Measurements from ENCODE around the gene CD40. TPM values are rescaled to one million over a fixed set of nuclear protein-coding genes. Genes with fewer than 3 reads are reported as not detected.

Gene CD40
- total and polyA plus RNA-seq, 2 of the 8 experiments (the other 6 are each of a cell fraction or from before 2014, with no cell fraction given): 14.5 to 18.8 TPM

DNA sequence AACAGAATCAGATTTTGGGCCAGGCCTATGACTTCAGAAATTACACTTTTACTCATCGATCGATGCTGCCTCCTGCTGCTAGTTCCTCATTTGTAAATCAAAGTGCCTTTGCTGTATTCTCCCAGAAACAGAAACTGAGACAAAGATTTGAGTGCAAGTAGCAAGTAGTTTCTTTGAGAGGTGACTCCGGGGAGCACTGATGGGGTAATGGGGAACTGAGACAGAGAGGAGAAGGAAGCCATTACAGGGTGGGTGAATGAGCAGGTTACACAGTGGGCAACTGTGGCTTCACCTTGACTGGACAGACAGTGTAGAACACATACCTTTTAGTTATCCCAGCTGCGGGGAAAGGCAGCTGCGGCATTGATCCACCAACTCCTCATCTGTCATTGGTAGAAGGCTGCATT, 9.7 kb upstream of the CD40 start (continued):
- TF ChIP-seq, protein P1, sequence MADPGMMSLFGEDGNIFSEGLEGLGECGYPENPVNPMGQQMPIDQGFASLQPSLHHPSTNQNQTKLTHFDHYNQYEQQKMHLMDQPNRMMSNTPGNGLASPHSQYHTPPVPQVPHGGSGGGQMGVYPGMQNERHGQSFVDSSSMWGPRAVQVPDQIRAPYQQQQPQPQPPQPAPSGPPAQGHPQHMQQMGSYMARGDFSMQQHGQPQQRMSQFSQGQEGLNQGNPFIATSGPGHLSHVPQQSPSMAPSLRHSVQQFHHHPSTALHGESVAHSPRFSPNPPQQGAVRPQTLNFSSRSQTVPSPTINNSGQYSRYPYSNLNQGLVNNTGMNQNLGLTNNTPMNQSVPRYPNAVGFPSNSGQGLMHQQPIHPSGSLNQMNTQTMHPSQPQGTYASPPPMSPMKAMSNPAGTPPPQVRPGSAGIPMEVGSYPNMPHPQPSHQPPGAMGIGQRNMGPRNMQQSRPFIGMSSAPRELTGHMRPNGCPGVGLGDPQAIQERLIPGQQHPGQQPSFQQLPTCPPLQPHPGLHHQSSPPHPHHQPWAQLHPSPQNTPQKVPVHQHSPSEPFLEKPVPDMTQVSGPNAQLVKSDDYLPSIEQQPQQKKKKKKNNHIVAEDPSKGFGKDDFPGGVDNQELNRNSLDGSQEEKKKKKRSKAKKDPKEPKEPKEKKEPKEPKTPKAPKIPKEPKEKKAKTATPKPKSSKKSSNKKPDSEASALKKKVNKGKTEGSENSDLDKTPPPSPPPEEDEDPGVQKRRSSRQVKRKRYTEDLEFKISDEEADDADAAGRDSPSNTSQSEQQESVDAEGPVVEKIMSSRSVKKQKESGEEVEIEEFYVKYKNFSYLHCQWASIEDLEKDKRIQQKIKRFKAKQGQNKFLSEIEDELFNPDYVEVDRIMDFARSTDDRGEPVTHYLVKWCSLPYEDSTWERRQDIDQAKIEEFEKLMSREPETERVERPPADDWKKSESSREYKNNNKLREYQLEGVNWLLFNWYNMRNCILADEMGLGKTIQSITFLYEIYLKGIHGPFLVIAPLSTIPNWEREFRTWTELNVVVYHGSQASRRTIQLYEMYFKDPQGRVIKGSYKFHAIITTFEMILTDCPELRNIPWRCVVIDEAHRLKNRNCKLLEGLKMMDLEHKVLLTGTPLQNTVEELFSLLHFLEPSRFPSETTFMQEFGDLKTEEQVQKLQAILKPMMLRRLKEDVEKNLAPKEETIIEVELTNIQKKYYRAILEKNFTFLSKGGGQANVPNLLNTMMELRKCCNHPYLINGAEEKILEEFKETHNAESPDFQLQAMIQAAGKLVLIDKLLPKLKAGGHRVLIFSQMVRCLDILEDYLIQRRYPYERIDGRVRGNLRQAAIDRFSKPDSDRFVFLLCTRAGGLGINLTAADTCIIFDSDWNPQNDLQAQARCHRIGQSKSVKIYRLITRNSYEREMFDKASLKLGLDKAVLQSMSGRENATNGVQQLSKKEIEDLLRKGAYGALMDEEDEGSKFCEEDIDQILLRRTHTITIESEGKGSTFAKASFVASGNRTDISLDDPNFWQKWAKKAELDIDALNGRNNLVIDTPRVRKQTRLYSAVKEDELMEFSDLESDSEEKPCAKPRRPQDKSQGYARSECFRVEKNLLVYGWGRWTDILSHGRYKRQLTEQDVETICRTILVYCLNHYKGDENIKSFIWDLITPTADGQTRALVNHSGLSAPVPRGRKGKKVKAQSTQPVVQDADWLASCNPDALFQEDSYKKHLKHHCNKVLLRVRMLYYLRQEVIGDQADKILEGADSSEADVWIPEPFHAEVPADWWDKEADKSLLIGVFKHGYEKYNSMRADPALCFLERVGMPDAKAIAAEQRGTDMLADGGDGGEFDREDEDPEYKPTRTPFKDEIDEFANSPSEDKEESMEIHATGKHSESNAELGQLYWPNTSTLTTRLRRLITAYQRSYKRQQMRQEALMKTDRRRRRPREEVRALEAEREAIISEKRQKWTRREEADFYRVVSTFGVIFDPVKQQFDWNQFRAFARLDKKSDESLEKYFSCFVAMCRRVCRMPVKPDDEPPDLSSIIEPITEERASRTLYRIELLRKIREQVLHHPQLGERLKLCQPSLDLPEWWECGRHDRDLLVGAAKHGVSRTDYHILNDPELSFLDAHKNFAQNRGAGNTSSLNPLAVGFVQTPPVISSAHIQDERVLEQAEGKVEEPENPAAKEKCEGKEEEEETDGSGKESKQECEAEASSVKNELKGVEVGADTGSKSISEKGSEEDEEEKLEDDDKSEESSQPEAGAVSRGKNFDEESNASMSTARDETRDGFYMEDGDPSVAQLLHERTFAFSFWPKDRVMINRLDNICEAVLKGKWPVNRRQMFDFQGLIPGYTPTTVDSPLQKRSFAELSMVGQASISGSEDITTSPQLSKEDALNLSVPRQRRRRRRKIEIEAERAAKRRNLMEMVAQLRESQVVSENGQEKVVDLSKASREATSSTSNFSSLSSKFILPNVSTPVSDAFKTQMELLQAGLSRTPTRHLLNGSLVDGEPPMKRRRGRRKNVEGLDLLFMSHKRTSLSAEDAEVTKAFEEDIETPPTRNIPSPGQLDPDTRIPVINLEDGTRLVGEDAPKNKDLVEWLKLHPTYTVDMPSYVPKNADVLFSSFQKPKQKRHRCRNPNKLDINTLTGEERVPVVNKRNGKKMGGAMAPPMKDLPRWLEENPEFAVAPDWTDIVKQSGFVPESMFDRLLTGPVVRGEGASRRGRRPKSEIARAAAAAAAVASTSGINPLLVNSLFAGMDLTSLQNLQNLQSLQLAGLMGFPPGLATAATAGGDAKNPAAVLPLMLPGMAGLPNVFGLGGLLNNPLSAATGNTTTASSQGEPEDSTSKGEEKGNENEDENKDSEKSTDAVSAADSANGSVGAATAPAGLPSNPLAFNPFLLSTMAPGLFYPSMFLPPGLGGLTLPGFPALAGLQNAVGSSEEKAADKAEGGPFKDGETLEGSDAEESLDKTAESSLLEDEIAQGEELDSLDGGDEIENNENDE (IDR thresholded peaks at IDR 0.05; ENCODE audit: insufficient replicate concordance, low read length): no peak
- TF ChIP-seq NRF1 (IDR thresholded peaks at IDR 0.05; ENCODE audit: low read depth, low read length) (no peak), SIRT6 (IDR thresholded peaks at IDR 0.05; ENCODE audit: low read length) (no peak), SP1 (IDR thresholded peaks at IDR 0.05; ENCODE audit: low read depth, low read length) (no peak)
- TF ChIP-seq, protein P2, sequence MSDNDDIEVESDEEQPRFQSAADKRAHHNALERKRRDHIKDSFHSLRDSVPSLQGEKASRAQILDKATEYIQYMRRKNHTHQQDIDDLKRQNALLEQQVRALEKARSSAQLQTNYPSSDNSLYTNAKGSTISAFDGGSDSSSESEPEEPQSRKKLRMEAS (IDR thresholded peaks at IDR 0.05): no peak

All from H1 (cell line).